A549 treated with ZK216348 at 1 μM for 4 hours (cell line): ENCODE measurements around the gene TMEM269. TPM values are rescaled to one million over a fixed set of nuclear protein-coding genes. Genes with fewer than 3 reads are reported as not detected.

Experiments
- total RNA-seq: library from RNA; stranded (reverse); fragments of 200-300 nt; extraction: Qiagen RNA extraction; gene quantifications from 5 replicates; pipeline ENCODE4 v1.2.3, GENCODE V29; 2022; ENCODE audit warnings: low read depth

TMEM269 gene, protein sequence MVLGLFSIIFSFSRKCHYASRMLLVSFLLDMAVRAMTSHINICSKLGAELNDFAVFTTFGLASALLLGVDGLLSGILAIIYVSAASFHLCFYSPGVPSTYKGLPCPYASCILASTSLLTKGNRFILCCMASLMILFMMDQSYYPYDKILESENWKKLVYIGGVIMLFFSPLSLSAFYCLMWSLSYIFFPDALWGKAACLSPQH
- 0.08 to 0.13 TPM (median 0.12 TPM) in 5 replicates for total RNA-seq

GRCh38 chr1:42784946-42785693 lies at the start of gene TMEM269:
Gene TMEM269 (plus strand): TSS chr1:42784991. CDS start chr1:42789894, 4,903 bp downstream.

GRCh38 chr1:42739753-42740700 lies 44.8 kb upstream of the TMEM269 start, which contains the start of gene CLDN19:
Gene CLDN19 (minus strand): TSS chr1:42740236. CDS start chr1:42740063, 173 bp downstream.

GRCh38 chr1:42766741-42767509 lies 17.9 kb upstream of the TMEM269 start, which contains the start of the genes C1orf50 and P3H1:
Gene C1orf50 (plus strand): TSS chr1:42767249. CDS start chr1:42767312, 63 bp downstream.
Gene P3H1 (minus strand): TSS chr1:42767028. CDS start chr1:42766971, 57 bp downstream.

GRCh38 chr1:42816585-42817439 lies 32.0 kb downstream of the TMEM269 start, which contains the start of the genes ERMAP and SVBP:
Gene ERMAP (plus strand): TSS chr1:42817122. CDS start chr1:42830449, 13,327 bp downstream.
Gene SVBP (minus strand): TSS chr1:42817397. CDS start chr1:42816544, 853 bp downstream.

DNA sequence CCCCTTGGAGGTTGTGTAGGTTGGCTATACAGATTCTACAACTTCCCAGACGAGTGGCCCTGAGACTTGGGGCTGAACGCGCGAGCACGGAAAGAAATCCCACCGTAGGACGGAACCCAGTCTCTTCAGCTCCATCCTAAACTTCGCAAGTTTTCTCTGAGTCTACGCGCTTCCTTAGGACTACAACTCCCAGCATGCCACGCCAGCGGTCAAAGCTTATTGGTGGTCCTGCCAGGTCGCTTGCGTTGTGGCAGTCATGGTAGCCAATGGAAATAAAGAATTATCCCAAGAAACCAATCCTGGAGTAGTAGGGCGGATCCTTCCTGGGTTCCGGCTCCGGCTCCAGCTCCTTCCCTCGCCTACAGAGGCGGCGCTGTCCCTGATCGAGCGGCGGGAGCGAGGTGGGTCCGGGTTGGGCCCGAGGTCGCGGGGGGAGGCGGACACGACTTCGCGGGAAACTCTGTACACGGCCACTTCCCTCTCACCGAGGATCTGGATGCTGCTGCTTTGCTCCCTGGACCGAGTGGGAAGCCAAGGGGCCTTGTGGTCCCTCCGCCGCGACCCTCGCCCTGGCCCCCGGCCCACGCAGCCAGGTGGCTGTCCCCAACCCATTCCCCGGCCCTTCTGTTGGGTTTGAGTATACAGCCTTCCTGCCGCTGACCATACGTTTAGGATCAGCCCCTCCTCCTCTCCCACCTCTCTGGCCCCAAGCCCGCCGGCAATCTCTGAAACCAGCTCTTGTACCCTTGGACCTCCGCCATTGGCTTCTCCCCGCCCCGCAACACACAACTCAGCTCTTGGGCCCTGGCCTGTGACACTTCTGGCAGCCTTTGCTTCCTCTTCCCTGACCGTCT lies 61.7 kb downstream of the TMEM269 start, which contains the start of gene ZNF691:
Gene ZNF691 (plus strand): TSS at position 357 of the 854 bp plus-strand sequence. CDS start 3,046 bp downstream, outside the sequence.

Other genes with a start within 250 kb of the TMEM269 start
- gene PPIH, start 126.6 kb upstream of the TMEM269 start, total RNA-seq: 56.1 to 77.7 TPM (median 57.5 TPM) in 5 replicates
- 764 to 846 TPM (median 825 TPM) in 5 replicates for gene YBX1, start 102.6 kb upstream of the TMEM269 start, total RNA-seq
- not detected in 5 replicates for gene CLDN19, start 44.8 kb upstream of the TMEM269 start, total RNA-seq
- gene P3H1, start 18.0 kb upstream of the TMEM269 start, total RNA-seq: 26.3 to 35.2 TPM (median 30.3 TPM) in 5 replicates
- gene C1orf50, start 17.7 kb upstream of the TMEM269 start, total RNA-seq: 2.3 to 5.5 TPM (median 3.9 TPM) in 5 replicates
- gene ERMAP, start 32.1 kb downstream of the TMEM269 start, total RNA-seq: 3.1 to 4.2 TPM (median 3.9 TPM) in 5 replicates
- gene SVBP, start 32.4 kb downstream of the TMEM269 start, total RNA-seq: 13.4 to 18.1 TPM (median 14.7 TPM) in 5 replicates
- 6.1 to 8.4 TPM (median 7.1 TPM) in 5 replicates for gene ZNF691, start 61.6 kb downstream of the TMEM269 start, total RNA-seq
- gene SLC2A1, start 173.9 kb downstream of the TMEM269 start, total RNA-seq: 91.3 to 124 TPM (median 112 TPM) in 5 replicates